OCI-LY1 (cell line): ENCODE results near the gene PTPRE.

Experiments
- H2AFZ ChIP-seq: fragments of 200-600 bp; sonication (generic), shearing (Covaris generic); 2 replicates; pipeline ENCODE4 v1.6.0; 2014; ENCODE audit warnings: antibody characterized with exemption, mild to moderate bottlenecking, low read length
- H3F3A ChIP-seq: fragments of 200-600 bp; sonication (generic), shearing (Covaris generic); 2 replicates; pipeline ENCODE4 v1.6.0; 2014; ENCODE audit warnings: mild to moderate bottlenecking, antibody characterized with exemption, low read length, moderate library complexity; ENCODE audit not compliant: insufficient read depth
- H3K27ac ChIP-seq: fragments of 200-600 bp; sonication (generic); 2 replicates; pipeline ENCODE4 v1.5.1; 2014; ENCODE audit warnings: low read length, mixed run types, mild to moderate bottlenecking, low read depth; ENCODE audit not compliant: poor library complexity, severe bottlenecking
- H3K27me3 ChIP-seq: fragments of 200-600 bp; sonication (generic); 2 replicates; pipeline ENCODE4 v1.6.0; 2014; ENCODE audit warnings: antibody characterized with exemption, mild to moderate bottlenecking, low read length, moderate library complexity; ENCODE audit not compliant: insufficient read depth
- H3K36me3 ChIP-seq: fragments of 200-600 bp; sonication (generic); 2 replicates; pipeline ENCODE4 v1.6.1; 2014; ENCODE audit warnings: mild to moderate bottlenecking, antibody characterized with exemption, low read length, moderate library complexity, mixed read lengths; ENCODE audit not compliant: insufficient read depth
- H3K4me1 ChIP-seq: fragments of 200-600 bp; sonication (generic); 2 replicates; pipeline ENCODE4 v1.5.1; 2014; ENCODE audit warnings: mild to moderate bottlenecking, low read length, moderate library complexity; ENCODE audit not compliant: insufficient read depth, severe bottlenecking
- H3K4me2 ChIP-seq: fragments of 200-600 bp; sonication (generic), shearing (Covaris generic); 2 replicates; pipeline ENCODE4 v1.6.1; 2014; ENCODE audit warnings: low read length
- H3K4me3 ChIP-seq: fragments of 200-600 bp; sonication (generic); 2 replicates; pipeline ENCODE4 v1.5.1; 2014; ENCODE audit warnings: low read length, low read depth, mild to moderate bottlenecking, mixed read lengths; ENCODE audit not compliant: poor library complexity, severe bottlenecking
- H3K79me2 ChIP-seq: fragments of 200-600 bp; shearing (Covaris generic); 2 replicates; pipeline ENCODE4 v1.6.1; 2016; ENCODE audit warnings: mixed run types, low read length, mixed read lengths; ENCODE audit not compliant: insufficient read depth
- H3K9ac ChIP-seq: fragments of 200-600 bp; sonication (generic), shearing (Covaris generic); 2 replicates; pipeline ENCODE4 v1.6.1; 2014; ENCODE audit warnings: mild to moderate bottlenecking, low read length, mixed read lengths
- H3K9me2 ChIP-seq: fragments of 200-600 bp; sonication (generic), shearing (Covaris generic); 2 replicates; pipeline ENCODE4 v1.6.1; 2014; ENCODE audit warnings: low read depth, mild to moderate bottlenecking, low read length, mixed read lengths
- H3K9me3 ChIP-seq: fragments of 200-600 bp; shearing (Covaris generic); 2 replicates; pipeline ENCODE4 v1.6.1; 2014; ENCODE audit warnings: low read length, mixed read lengths
- H4K20me1 ChIP-seq: fragments of 200-600 bp; sonication (generic), shearing (Covaris generic); 2 replicates; pipeline ENCODE4 v1.6.0; 2016; ENCODE audit warnings: mild to moderate bottlenecking, low read length; ENCODE audit not compliant: insufficient read depth
- EZH2 ChIP-seq: fragments of 200-600 bp; sonication (generic), shearing (Covaris generic); IDR thresholded peaks from 2 replicates; pipeline ENCODE4 v1.8.0; 2017; ENCODE audit warnings: borderline replicate concordance, mixed run types, mild to moderate bottlenecking, antibody characterized with exemption, low read length, moderate library complexity, mixed read lengths
- TF ChIP-seq, protein P1 (sequence below): fragments of 200-600 bp; sonication (generic), shearing (Covaris generic); IDR thresholded peaks from 2 replicates; pipeline ENCODE4 v1.5.1; 2017; ENCODE audit warnings: mild to moderate bottlenecking, antibody characterized with exemption, low read length, moderate library complexity, mixed read lengths

Gene PTPRE

DNA sequence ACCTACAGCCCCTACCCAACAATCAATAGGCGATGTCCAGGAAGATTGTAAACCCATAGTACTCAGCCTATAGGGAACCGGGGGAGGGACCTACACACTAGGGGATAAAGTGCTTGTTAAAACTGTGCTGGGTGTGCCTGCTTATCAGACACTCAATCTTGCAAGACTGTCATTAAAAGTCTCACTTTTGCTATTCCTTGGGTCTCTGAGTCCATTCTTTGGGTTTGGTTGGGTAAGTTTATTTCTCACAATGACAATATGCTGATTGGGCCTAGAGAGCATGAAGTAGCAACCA, 45.6 kb downstream of the PTPRE start:
- Histone ChIP-seq H3K4me3 (no peak overlapping the region), H2AFZ (no peak overlapping the region), H3K9ac (no peak overlapping the region), H3K27me3 (no peaks in the 10 kb centered on the region), H3K9me2 (no peaks in the 10 kb centered on the region), H3K79me2 (no peaks in the 10 kb centered on the region), H3K36me3 (no peaks in the 10 kb centered on the region), H3K27ac (no peak overlapping the region), H3F3A (no peaks in the 10 kb centered on the region), H3K4me1 (no peaks in the 10 kb centered on the region), H3K9me3 (no peaks in the 10 kb centered on the region), H3K4me2 (no peak overlapping the region), H4K20me1 (no peaks in the 10 kb centered on the region)
- TF ChIP-seq EZH2, result no peak
- TF ChIP-seq, protein P1, sequence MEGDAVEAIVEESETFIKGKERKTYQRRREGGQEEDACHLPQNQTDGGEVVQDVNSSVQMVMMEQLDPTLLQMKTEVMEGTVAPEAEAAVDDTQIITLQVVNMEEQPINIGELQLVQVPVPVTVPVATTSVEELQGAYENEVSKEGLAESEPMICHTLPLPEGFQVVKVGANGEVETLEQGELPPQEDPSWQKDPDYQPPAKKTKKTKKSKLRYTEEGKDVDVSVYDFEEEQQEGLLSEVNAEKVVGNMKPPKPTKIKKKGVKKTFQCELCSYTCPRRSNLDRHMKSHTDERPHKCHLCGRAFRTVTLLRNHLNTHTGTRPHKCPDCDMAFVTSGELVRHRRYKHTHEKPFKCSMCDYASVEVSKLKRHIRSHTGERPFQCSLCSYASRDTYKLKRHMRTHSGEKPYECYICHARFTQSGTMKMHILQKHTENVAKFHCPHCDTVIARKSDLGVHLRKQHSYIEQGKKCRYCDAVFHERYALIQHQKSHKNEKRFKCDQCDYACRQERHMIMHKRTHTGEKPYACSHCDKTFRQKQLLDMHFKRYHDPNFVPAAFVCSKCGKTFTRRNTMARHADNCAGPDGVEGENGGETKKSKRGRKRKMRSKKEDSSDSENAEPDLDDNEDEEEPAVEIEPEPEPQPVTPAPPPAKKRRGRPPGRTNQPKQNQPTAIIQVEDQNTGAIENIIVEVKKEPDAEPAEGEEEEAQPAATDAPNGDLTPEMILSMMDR, result no peak

DNA sequence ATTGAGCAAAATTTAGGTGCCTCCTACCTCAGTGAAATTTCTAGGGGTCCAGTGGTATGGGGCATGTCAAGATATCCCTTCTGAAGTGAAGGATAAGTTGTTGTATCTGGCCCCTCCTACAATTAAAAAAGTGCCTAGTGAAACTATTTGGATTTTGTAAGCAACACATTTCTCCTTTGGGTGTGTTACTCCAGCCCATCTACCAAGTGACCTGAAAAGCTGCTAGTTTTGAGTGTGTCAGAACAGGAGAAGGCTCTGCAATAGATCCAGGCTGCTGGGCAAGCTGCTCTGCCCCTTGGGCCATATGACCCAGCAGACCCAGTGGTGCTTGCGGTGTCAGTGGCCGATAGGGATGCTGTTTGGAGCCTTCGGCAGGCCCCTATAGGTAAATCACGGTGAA, 46.0 kb downstream of the PTPRE start:
- no peak overlapping the region for H3K4me3 ChIP-seq
- no peaks in the 10 kb centered on the region for H3K36me3 ChIP-seq
- H2AFZ ChIP-seq, result no peak overlapping the region
- H3K79me2 ChIP-seq, result no peaks in the 10 kb centered on the region
- H3K9me2 ChIP-seq, result no peaks in the 10 kb centered on the region
- no peak overlapping the region for H3K9ac ChIP-seq
- no peaks in the 10 kb centered on the region for H3K27me3 ChIP-seq
- H4K20me1 ChIP-seq, result no peaks in the 10 kb centered on the region
- no peak overlapping the region for H3K27ac ChIP-seq
- no peak overlapping the region for H3K4me2 ChIP-seq
- TF ChIP-seq, protein P1, result no peak
- no peak for TF ChIP-seq EZH2
- no peaks in the 10 kb centered on the region for H3K9me3 ChIP-seq
- H3K4me1 ChIP-seq, result no peaks in the 10 kb centered on the region
- no peaks in the 10 kb centered on the region for H3F3A ChIP-seq

DNA sequence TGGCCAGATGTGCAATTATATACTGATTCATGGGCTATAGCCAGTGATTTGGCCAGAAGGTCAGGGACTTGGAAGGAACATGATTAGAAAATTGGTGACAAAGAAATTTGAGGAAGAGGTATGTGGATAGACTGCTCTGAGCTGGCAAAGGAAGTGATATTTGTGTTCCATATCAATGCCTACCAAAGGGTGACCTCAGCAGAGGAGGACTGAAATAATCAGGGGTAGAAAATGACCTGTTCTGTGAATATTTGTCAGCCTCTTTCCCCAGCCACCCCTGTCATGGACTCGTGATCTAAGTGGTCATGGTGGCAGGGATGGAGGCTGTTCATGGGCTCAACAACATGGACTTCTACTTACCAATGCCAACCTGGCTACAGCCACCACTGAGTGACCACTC, 47.0 kb downstream of the PTPRE start:
- no peaks in the 10 kb centered on the region for H3K27me3 ChIP-seq
- no peak overlapping the region for H3K4me3 ChIP-seq
- H3K9me3 ChIP-seq, result no peaks in the 10 kb centered on the region
- no peak overlapping the region for H2AFZ ChIP-seq
- no peaks in the 10 kb centered on the region for H3K79me2 ChIP-seq
- H3K36me3 ChIP-seq, result no peaks in the 10 kb centered on the region
- H3K4me1 ChIP-seq, result no peaks in the 10 kb centered on the region
- no peak overlapping the region for H3K4me2 ChIP-seq
- TF ChIP-seq EZH2, result no peak
- TF ChIP-seq, protein P1, result no peak
- no peak overlapping the region for H3K27ac ChIP-seq
- no peak overlapping the region for H3K9ac ChIP-seq
- no peaks in the 10 kb centered on the region for H3F3A ChIP-seq
- no peaks in the 10 kb centered on the region for H3K9me2 ChIP-seq
- H4K20me1 ChIP-seq, result no peaks in the 10 kb centered on the region
